Caki2 (cell line): ENCODE measurements around the gene SLC45A1. TPM values are rescaled to one million over a fixed set of nuclear protein-coding genes. Genes with fewer than 3 reads are reported as not detected.
"Not testable (repeated sequence)": the region's sequence is repeated elsewhere in the genome, so short reads cannot be mapped to it uniquely, and the experiment has no call there.

Experiments used
- DNase-seq: peaks from one replicate; pipeline ENCODE4 v3.0.0-alpha.2; 2015; ENCODE audit warnings: low read depth
- in situ Hi-C: cut with HindIII; loops from 2 replicates; pipeline ENCODE4 v1.10.0; 2016; ENCODE audit warnings: low sequenced_read_pairs, low pct_unique_long_range_greater_than_20kb, mixed read lengths
- total RNA-seq: library from RNA; depleted of rRNA; stranded (reverse); fragments of >200 nt; shearing (Covaris generic); gene quantifications from 2 replicates; pipeline ENCODE4 v1.2.3, GENCODE V29; 2014; ENCODE audit warnings: low replicate concordance; rRNA removed

SLC45A1 gene
- total RNA-seq, result 0.74 and 3.3 TPM in 2 replicates

DNA sequence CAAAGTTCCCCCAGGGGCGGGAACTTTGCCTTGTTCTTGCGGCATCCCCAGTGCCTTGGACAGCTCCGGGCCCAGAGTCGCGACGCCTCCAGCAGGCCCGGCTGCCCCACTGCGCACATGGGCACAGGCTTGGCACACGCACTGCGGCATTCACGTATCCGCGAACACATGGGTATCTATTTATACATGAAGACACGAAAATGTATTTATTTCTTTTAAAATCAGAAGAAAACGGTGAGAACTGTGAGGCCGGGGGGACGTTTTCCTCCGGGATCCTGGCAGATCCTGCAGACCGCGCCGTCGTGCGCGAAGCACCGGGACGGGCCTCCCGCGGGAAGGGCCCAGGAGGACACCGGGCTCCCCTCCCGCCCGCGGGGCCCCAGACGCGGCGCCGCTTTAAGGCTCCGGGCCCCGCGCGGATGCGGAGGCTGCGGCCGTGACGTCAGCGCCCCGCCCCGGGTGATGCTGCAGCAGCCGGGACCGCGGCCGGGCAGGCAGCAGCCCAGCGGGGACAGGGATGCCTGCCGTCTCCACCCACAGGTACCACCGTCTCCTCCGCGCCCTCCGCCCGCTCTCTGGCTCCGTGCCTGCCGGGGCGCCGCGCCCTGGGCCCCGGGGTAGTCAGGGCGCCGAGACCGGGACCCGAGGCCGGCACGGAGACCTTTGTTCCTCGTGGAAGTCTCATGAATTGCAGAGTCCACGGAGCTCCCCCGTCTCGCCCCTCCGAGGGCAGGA is at the start of gene SLC45A1:
Gene SLC45A1 (plus strand): TSS at position 468 of the 735 bp plus-strand sequence. CDS start 6,216 bp downstream, outside the sequence.
- in situ Hi-C loops, result loop anchor here (10.0 kb wide), 1 partner anchor 303 kb away; no protein-coding TSS in a partner anchor
- peak; percentile 45 for DNase-seq

DNA sequence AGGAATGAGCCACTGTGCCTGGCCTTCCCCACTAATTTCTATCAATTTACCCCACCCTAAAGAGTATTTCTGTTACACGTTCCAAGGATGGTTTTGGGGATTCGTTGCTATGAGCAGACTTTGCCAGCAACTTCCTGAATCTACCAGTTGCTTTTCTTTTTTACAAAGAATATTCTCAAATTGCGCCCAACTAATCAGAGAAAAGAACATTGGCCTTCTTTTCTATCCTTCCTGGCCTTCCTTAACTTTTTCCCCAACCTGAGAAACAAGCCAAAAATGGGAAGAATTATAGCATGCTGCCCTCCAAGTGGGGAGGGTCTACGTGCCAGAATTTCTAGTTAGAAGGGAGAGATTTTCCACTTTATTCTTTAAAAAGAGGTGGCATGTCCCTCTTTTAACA is 44.9 kb upstream of the SLC45A1 start:
- in situ Hi-C loops, result no loop called here
- DNase-seq, result no peak

DNA sequence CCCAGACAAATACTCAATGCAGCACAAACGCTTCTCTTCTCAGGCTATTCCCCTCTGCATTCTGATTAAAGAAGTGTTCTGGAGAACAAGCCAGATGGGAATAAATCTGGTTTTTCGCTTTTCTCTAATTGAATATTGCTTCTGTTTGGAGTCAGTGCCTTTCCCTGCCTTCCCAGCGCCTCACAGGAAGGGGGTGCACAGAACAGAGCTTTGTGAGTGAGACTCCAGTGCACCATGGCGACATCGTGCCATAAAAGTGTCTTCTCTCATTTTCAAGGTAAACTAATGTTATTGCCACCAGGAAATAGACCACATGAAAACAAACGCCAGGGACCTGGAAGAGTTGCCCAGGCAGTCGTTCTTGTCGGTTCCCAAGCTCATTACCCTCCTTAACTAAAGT is 43.6 kb upstream of the SLC45A1 start:
- in situ Hi-C loops, result no loop called here
- no peak for DNase-seq

- DNase-seq, result no peak
- in situ Hi-C loops, result no loop called here
These were observed 41.6 kb upstream of the SLC45A1 start for GRCh38 chr1:8276173-8276914.

GRCh38 chr1:8276932-8277331 is 41.0 kb upstream of the SLC45A1 start:
- in situ Hi-C loops, result no loop called here

DNA sequence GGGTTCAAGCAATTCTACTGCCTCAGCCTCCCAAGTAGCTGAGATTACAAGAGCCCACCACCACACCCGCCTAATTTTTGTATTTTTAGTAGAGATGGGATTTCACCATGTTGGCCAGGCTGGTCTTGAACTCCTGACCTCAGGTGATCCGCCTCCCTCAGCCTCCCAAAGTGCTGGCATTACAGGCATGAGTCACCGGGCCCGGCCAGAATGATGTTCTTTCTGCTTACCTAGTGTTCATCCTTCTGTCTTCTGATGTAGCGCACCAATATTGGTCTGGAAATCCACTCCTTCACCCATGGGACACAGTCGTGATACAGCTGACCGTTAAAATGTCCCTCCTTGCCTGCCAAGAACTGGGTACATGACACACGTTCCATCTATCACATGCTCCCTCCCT is 39.2 kb upstream of the SLC45A1 start:
- DNase-seq, in situ Hi-C loops: not testable (repeated sequence)

More at GRCh38 chr1:8276932-8277331, 41.0 kb upstream of the SLC45A1 start:
- DNase-seq, result no peak

DNA sequence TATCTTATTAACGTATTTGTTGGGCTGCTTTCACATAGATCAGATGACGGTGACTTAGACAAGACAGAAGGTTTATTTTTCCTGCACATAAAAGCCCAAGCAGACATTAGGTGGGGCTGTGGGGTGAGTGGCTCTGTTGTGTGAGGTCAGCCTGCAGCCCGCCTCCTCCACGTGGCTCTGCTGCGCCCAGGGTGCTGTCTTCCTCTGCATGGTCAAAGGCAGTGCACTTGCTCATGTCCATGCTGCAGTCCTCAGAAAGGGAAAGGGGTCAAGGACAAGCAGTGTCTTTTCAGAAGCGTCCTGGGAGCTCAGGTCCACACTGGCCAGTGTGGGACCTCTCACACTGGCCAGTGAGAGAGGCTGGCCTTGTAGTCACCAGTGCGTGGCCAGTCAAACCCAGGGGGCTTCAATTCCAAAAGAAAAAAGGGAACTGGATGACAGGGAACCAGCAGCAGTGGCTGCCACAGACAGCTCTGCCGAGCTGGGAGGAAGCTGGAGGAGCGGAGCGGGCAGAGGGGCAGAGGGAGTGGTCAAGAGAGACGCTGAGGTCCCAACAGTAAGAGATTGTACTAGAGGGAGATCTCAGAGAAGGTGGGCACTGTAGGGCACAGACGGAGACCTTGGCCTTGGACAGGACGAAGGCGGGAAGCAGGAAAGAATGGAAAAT is 35.9 kb upstream of the SLC45A1 start:
- in situ Hi-C loops, result no loop called here
- DNase-seq, result no peak

DNA sequence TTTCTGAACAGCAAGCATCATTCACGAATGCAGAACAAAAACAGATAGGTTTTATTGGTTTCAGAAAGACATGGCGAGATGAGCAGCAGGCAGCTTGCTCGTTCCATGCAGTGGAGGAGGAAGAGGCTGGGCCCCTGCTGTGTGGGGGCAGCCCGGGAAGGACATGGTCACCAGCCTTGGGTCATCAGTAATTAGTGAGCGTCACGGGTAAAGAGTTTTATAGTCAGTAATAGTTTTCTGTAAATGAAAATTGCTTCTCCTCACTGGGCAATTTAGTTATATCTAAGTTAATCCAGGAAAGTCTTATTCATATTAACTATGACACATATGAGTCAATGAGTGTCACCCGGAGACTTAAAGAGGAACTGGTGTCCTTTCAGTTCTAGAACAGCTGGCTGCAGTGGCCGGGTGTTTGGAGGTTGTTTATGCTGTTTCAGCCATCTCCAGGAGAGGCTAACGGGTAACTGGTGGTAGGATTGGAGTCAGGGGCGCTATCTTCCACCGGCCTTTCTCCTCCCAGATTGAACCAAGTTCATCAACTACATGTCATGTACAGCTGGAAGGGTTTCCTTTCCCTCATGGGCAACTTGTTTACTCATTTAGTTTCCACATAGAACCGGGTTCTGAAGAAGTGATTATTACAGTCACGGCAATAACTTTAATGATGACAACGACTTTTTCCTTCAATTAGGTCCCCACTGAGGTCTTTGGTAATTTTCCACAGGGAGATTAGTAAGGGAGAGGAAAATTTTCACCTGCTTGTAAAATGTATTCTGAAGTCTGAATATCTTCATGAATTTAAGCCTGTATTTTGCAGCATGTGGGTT is 34.6 kb upstream of the SLC45A1 start:
- DNase-seq, result peak; percentile 12
- in situ Hi-C loops, result no loop called here

GRCh38 chr1:8284127-8284526 is 33.8 kb upstream of the SLC45A1 start:
- in situ Hi-C loops, result no loop called here
- DNase-seq, result no peak

GRCh38 chr1:8285103-8285502 is 32.8 kb upstream of the SLC45A1 start:
- in situ Hi-C loops, result no loop called here
- no peak for DNase-seq

DNA sequence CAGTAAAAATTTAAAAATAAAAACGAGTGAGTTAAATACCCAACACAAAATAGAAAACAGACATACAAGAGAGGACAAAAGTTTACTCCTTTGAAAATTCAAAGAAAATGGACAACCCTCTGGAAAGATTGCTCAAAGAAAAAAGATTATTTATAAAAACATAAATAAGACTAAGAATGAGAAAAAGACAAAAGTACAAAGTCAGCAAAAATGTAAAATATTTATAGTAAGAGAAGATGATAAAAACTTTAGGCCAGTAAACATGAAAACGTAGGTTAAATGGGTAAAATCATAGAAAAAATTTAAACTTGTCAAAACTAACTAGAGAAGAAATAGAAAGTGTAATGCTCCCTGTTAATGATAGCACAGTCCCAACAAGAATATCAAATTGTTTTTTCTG is 31.9 kb upstream of the SLC45A1 start:
- in situ Hi-C loops, result no loop called here
- DNase-seq, result no peak

GRCh38 chr1:8293118-8293517 is 24.8 kb upstream of the SLC45A1 start:
- in situ Hi-C loops, result no loop called here
- no peak for DNase-seq

DNA sequence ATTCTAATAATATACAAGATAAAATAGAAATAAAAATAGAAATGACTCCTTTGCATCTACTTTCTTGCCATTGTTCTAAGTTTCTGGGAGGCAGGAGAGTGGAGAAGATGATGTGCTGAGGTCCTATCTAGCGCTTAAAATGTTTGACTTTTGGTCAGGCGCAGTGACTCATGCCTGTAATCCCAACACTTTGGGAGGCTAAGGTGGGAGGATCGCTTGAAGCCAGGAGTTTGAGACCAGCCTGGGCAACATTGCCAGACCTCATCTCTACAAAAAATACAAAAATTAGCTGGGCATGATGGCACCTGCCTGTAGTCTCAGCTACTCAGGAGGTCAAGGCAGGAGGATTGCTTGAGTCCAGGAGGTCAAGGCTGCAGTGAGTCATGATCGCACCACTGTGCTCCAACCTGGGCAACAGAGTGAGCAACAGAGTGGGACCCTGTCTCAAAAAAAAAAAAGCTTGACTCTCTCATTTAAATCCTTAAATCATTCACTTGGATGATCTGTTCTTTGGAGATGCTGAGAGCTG is 24.2 kb upstream of the SLC45A1 start:
- in situ Hi-C loops, result no loop called here
- DNase-seq, result no peak

- in situ Hi-C loops, result no loop called here
- DNase-seq, result no peak
These were observed 23.7 kb upstream of the SLC45A1 start for GRCh38 chr1:8294170-8294697.

DNA sequence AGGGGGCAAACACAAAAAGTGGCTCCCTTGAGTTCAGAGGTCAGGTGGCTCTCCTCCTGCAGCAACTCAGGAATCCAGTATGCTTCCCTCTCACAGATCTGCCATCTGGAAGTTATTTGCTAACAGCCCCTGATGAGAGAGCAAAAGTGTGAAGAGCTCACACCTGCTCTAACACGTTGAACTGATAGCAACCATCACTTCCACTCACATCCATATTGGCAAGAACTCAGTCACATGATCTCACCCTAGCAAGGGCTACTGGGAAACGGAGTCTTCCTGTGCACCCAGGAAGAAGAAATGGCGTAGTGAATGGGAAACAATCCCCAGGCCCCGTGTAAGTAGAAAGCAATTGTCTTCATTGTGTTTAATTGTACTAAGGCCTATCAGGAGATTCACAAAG is 20.7 kb upstream of the SLC45A1 start:
- in situ Hi-C loops, result no loop called here
- no peak for DNase-seq

- DNase-seq, result no peak
- in situ Hi-C loops, result loop anchor here (10.0 kb wide), 1 partner anchor 95 kb away; no protein-coding TSS in a partner anchor
These were observed 18.0 kb upstream of the SLC45A1 start for GRCh38 chr1:8299963-8300362.

DNA sequence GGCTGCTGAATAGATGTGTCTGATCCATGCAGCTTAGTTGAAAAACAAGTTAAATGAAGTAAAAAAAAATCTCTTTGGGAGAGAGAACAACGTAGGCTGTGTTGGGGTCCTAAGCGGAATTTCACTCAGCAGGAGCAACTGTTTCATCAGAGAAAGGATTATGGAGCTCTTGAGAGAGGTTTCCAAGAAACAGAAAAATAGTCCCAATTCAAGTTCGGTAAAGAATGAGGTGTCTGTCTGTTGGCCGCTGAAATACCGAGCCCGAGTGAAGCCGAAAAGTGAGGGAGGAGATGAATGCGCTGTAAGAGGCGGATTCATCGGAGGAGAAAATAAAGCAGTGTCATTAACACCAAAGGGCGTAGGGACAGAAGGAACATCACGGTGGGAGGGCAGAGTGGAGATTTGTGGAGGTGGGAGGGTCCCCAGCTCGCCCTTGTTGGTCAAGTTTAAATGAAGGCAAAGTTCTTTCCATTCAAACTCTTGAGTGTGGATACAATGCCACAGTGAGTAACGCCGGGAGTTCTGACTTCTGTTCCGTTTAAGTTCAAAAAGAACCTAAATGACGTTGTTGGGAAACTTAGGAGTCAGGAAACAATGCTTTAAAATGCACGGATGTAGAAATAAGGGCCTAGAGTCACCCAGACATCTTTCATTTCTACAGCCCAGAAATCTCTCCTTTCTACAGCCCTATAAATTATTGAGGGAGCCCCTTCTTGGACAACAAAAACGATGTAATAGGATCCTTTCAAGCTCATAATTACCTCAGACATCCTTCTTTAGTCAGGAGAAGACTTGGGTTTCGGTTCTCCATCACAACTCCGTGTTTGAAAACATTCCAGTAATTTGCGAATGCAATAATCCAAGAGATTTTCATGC is 15.6 kb upstream of the SLC45A1 start:
- in situ Hi-C loops, result loop anchor here (10.0 kb wide), 1 partner anchor 98 kb away; no protein-coding TSS in a partner anchor
- DNase-seq, result no peak
